Lower leg skin (tissue), 4 donors: Measurements from ENCODE around the gene ZDHHC5. TPM values are rescaled to one million over a fixed set of nuclear protein-coding genes. Genes with fewer than 3 reads are reported as not detected.
"Not testable (repeated sequence)": the region's sequence is repeated elsewhere in the genome, so short reads cannot be mapped to it uniquely, and the experiment has no call there.

Experiments used
- DNase-seq, 2 donors: peaks; one replicate each; pipeline ENCODE4 v3.0.0-alpha.2; 2019; ENCODE audit warnings: low spot score in 2 of 2
- H3K4me3 ChIP-seq: fragments of 200-600 bp; sonication (generic); 2 replicates; pipeline ENCODE4 v1.5.1; 2017; ENCODE audit warnings: mild to moderate bottlenecking, low read depth; ENCODE audit not compliant: poor library complexity, severe bottlenecking
- CTCF ChIP-seq, 3 donors: fragments of 450-650 bp; IDR thresholded peaks; one replicate each; pipeline ENCODE4 v1.5.1; 2016; ENCODE audit warnings: antibody characterized with exemption in 3 of 3, mild to moderate bottlenecking in 3 of 3, moderate library complexity in 2 of 3
- POLR2A ChIP-seq, 2 donors: fragments of 450-650 bp; IDR thresholded peaks; one replicate each; pipeline ENCODE4 v1.6.1; 2016 to 2017; ENCODE audit warnings: antibody characterized with exemption in 2 of 2, mild to moderate bottlenecking in 1 of 2, moderate library complexity in 1 of 2
- WGBS, 2 donors: methylation state at CpG; one replicate each; pipeline ENCODE4 v1.1.5; 2018; 5-methylcytosine and 5-hydroxymethylcytosine counted together
- intact Hi-C: fragments of 100-400 bp; cut with DNase I; formaldehyde crosslinking; loops from one replicate; pipeline ENCODE4 v1.15.0; 2023; ENCODE audit warnings: low total_unique reads
- total RNA-seq, 4 donors: library from RNA; depleted of rRNA; stranded (reverse); fragments of >200 nt; gene quantifications; one replicate each; pipeline ENCODE4 v1.1.0, GENCODE V29; 2016

The ZDHHC5 gene
- total RNA-seq, 4 donors from 2014 or later, result 72.9 to 99.1 (median 84.5) TPM

GRCh38 chr11:57712256-57713150 is 44.6 kb downstream of the ZDHHC5 start, which contains the start of gene TMX2:
Gene TMX2 (plus strand): TSS chr11:57712593. CDS start chr11:57712619, 26 bp downstream.
- peak within 1 kb of the TSS; percentile 98 for H3K4me3 ChIP-seq
- TF ChIP-seq POLR2A (IDR thresholded peaks at IDR 0.05) (no peak), CTCF (IDR thresholded peaks at IDR 0.05) (no peak)
- DNase-seq, result peak; percentile 96 to 98
- 0 to 1% methylated on average over 52 of the region's 53 CpGs for WGBS, 2 donors
- intact Hi-C loops, result no loop called here

- TF ChIP-seq POLR2A (IDR thresholded peaks at IDR 0.05) (no peak), CTCF (IDR thresholded peaks at IDR 0.05) (no peak)
- no peak overlapping the region for H3K4me3 ChIP-seq
- no peak for DNase-seq
- 91 to 96% methylated on average over 2 of the region's 2 CpGs for WGBS, 2 donors
- intact Hi-C loops, result no loop called here
Observed at GRCh38 chr11:57713835-57714234, 45.9 kb downstream of the ZDHHC5 start.

- intact Hi-C loops, result not testable (repeated sequence)
Observed at GRCh38 chr11:57716726-57717125, 48.8 kb downstream of the ZDHHC5 start.

GRCh38 chr11:57727185-57727584 is 59.3 kb downstream of the ZDHHC5 start:
- intact Hi-C loops, result no loop called here
- DNase-seq, result no peak
- 40 to 52% methylated on average over 2 of the region's 2 CpGs for WGBS, 2 donors
- TF ChIP-seq CTCF (IDR thresholded peaks at IDR 0.05) (no peak), POLR2A (IDR thresholded peaks at IDR 0.05) (no peak)
- no peak overlapping the region for H3K4me3 ChIP-seq

More at GRCh38 chr11:57716726-57717125, 48.8 kb downstream of the ZDHHC5 start:
- not testable (repeated sequence) for H3K4me3 ChIP-seq
- 96% methylated on average over 12 of the region's 34 CpGs; no CpG with 5 or more reads in 1 of the 2 donors for WGBS, 2 donors
- peak in 1 of 2 donors; percentile 61 for DNase-seq

GRCh38 chr11:57728829-57729228 is 60.9 kb downstream of the ZDHHC5 start:
- no peak overlapping the region for H3K4me3 ChIP-seq
- intact Hi-C loops, result no loop called here
- WGBS, 2 donors, result 75 to 86% methylated on average over 7 of the region's 7 CpGs
- DNase-seq, result peak in 1 of 2 donors; percentile 25
- TF ChIP-seq CTCF (IDR thresholded peaks at IDR 0.05), result no peak

GRCh38 chr11:57729479-57729878 is 61.6 kb downstream of the ZDHHC5 start:
- TF ChIP-seq CTCF (IDR thresholded peaks at IDR 0.05) (no peak), POLR2A (IDR thresholded peaks at IDR 0.05) (no peak)
- intact Hi-C loops, result no loop called here
- WGBS, 2 donors, result 84 to 85% methylated on average over 7 of the region's 7 CpGs
- DNase-seq, result no peak
- no peak overlapping the region for H3K4me3 ChIP-seq
